NCI-H146 treated with DMSO at 0.1 percent for 48 hours (cell line): ENCODE data around the gene SIX2.
"Not testable (repeated sequence)": the region's sequence is repeated elsewhere in the genome, so short reads cannot be mapped to it uniquely, and the experiment has no call there.

Source experiments
- DNase-seq: peaks from one replicate; lab custom pipeline; 2025; ENCODE audit not compliant: unreplicated experiment; lab: John Stamatoyannopoulos, UW

SIX2 gene

GRCh38 chr2:45009303-45009927, at the start of gene SIX2:
TSS of gene SIX2 (minus strand) at chr2:45009452. CDS start at chr2:45009110, 342 bp downstream.
- DNase-seq, result peak; percentile 96

- DNase-seq, result no peak
Observed at GRCh38 chr2:45055162-45055605, 45.9 kb upstream of the SIX2 start.

- DNase-seq, result no peak
Observed at GRCh38 chr2:45053966-45054365, 44.7 kb upstream of the SIX2 start.

- DNase-seq, result no peak
Observed at GRCh38 chr2:45052388-45052928, 43.2 kb upstream of the SIX2 start.

- no peak for DNase-seq
Observed at GRCh38 chr2:45049569-45050336, 40.5 kb upstream of the SIX2 start.

- DNase-seq, result no peak
Observed at GRCh38 chr2:45047301-45047700, 38.0 kb upstream of the SIX2 start.

GRCh38 chr2:45046786-45047185, 37.5 kb upstream of the SIX2 start:
- DNase-seq, result no peak

GRCh38 chr2:45045706-45046105, 36.5 kb upstream of the SIX2 start:
- DNase-seq, result no peak

- DNase-seq, result no peak
Observed at GRCh38 chr2:45044916-45045315, 35.7 kb upstream of the SIX2 start.

- DNase-seq, result no peak
Observed at GRCh38 chr2:45043174-45043573, 33.9 kb upstream of the SIX2 start.

- DNase-seq, result no peak
Observed at GRCh38 chr2:45042401-45042800, 33.1 kb upstream of the SIX2 start.

- DNase-seq, result peak; percentile 4
Observed at GRCh38 chr2:45040786-45041185, 31.5 kb upstream of the SIX2 start.

GRCh38 chr2:45039804-45040203, 30.6 kb upstream of the SIX2 start:
- DNase-seq, result not testable (repeated sequence)

- DNase-seq, result not testable (repeated sequence)
Observed at GRCh38 chr2:45038861-45039260, 29.6 kb upstream of the SIX2 start.

- DNase-seq, result no peak
Observed at GRCh38 chr2:45033302-45033701, 24.1 kb upstream of the SIX2 start.

GRCh38 chr2:45031028-45031427, 21.8 kb upstream of the SIX2 start:
- no peak for DNase-seq

GRCh38 chr2:45030553-45030952, 21.3 kb upstream of the SIX2 start:
- DNase-seq, result no peak

- DNase-seq, result no peak
Observed at GRCh38 chr2:45029215-45029614, 20.0 kb upstream of the SIX2 start.

GRCh38 chr2:45028276-45028675, 19.0 kb upstream of the SIX2 start:
- no peak for DNase-seq

- no peak for DNase-seq
Observed at GRCh38 chr2:45026924-45027450, 17.7 kb upstream of the SIX2 start.

GRCh38 chr2:45024600-45025291, 15.5 kb upstream of the SIX2 start:
- no peak for DNase-seq
